ENCODE data around the gene STARD7.
"Not testable (repeated sequence)": the region's sequence is repeated elsewhere in the genome, so short reads cannot be mapped to it uniquely, and the experiment has no call there.

Gene STARD7

GRCh38 chr2:96231316-96231715, 22.7 kb upstream of the STARD7 start:
- H3K27me3 ChIP-seq (ENCODE audit: insufficient read depth, low read depth, severe bottlenecking), result no peaks in the 10 kb centered on the region
- H3K27ac ChIP-seq, result no peak overlapping the region
- no peaks in the 10 kb centered on the region for H3K9me3 ChIP-seq (ENCODE audit: severe bottlenecking)
- H3K36me3 ChIP-seq, result no peaks in the 10 kb centered on the region
- no peak overlapping the region for H3K4me3 ChIP-seq (ENCODE audit: low read depth, low read length)
- TF ChIP-seq, protein P1, sequence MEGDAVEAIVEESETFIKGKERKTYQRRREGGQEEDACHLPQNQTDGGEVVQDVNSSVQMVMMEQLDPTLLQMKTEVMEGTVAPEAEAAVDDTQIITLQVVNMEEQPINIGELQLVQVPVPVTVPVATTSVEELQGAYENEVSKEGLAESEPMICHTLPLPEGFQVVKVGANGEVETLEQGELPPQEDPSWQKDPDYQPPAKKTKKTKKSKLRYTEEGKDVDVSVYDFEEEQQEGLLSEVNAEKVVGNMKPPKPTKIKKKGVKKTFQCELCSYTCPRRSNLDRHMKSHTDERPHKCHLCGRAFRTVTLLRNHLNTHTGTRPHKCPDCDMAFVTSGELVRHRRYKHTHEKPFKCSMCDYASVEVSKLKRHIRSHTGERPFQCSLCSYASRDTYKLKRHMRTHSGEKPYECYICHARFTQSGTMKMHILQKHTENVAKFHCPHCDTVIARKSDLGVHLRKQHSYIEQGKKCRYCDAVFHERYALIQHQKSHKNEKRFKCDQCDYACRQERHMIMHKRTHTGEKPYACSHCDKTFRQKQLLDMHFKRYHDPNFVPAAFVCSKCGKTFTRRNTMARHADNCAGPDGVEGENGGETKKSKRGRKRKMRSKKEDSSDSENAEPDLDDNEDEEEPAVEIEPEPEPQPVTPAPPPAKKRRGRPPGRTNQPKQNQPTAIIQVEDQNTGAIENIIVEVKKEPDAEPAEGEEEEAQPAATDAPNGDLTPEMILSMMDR (IDR thresholded peaks at IDR 0.05; ENCODE audit: low read depth, low read length), result no peak
- DNase-seq, result no peak

GRCh38 chr2:96225016-96225533, 16.4 kb upstream of the STARD7 start:
- no peak overlapping the region for H3K4me3 ChIP-seq (ENCODE audit: low read depth, low read length)
- no peak for DNase-seq
- H3K36me3 ChIP-seq, result no peaks in the 10 kb centered on the region; the same call in 1 of the 2 replicates
- H3K27me3 ChIP-seq (ENCODE audit: insufficient read depth, low read depth, severe bottlenecking), result no peaks in the 10 kb centered on the region
- no peaks in the 10 kb centered on the region for H3K9me3 ChIP-seq (ENCODE audit: severe bottlenecking)
- H3K27ac ChIP-seq, result no peak overlapping the region
- TF ChIP-seq, protein P1 (IDR thresholded peaks at IDR 0.05; ENCODE audit: low read depth, low read length), result no peak

- DNase-seq; H3K27ac ChIP-seq; H3K27me3 ChIP-seq (ENCODE audit: insufficient read depth, low read depth, severe bottlenecking); H3K4me3 ChIP-seq (ENCODE audit: low read depth, low read length); H3K9me3 ChIP-seq (ENCODE audit: severe bottlenecking); H3K36me3 ChIP-seq: not testable (repeated sequence)
Measured at GRCh38 chr2:96221106-96221505, 12.5 kb upstream of the STARD7 start.

DNA sequence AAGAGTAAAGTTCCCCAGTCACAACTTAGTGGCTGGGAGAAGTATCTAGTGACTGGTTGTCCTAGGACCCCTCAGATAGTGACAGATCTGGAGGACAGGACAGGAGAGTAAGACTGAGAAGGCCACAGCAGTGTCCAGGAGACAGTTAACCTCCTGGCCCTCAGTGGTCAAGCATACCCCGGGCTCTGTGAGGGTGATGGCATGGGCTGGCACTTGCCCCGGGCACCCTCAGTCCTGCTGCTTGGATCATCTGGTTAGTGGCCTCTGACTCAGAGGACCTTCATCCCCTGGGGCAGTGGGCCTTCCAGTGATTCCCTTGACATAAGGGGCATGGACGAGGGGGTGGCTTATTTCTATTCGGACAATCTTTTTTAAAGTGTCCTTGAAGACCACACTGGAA, 11.3 kb upstream of the STARD7 start:
- H3K9me3 ChIP-seq (ENCODE audit: severe bottlenecking); H3K36me3 ChIP-seq; H3K27me3 ChIP-seq (ENCODE audit: insufficient read depth, low read depth, severe bottlenecking); DNase-seq; H3K27ac ChIP-seq; H3K4me3 ChIP-seq (ENCODE audit: low read depth, low read length): not testable (repeated sequence)

- H3K36me3 ChIP-seq, result no peaks in the 10 kb centered on the region
- TF ChIP-seq, protein P1 (IDR thresholded peaks at IDR 0.05; ENCODE audit: low read depth, low read length), result no peak
- H3K4me3 ChIP-seq (ENCODE audit: low read depth, low read length), result no peak overlapping the region
- DNase-seq, result no peak
- H3K27ac ChIP-seq, result no peak overlapping the region
- H3K27me3 ChIP-seq (ENCODE audit: insufficient read depth, low read depth, severe bottlenecking), result no peaks in the 10 kb centered on the region
- H3K9me3 ChIP-seq (ENCODE audit: severe bottlenecking), result no peaks in the 10 kb centered on the region
Measured at GRCh38 chr2:96218508-96219131, 10.0 kb upstream of the STARD7 start.

- H3K9me3 ChIP-seq (ENCODE audit: severe bottlenecking), result no peaks in the 10 kb centered on the region
- peaks cover 11% of the 10 kb centered on the region for H3K36me3 ChIP-seq
- DNase-seq, result no peak
- no peaks in the 10 kb centered on the region for H3K27me3 ChIP-seq (ENCODE audit: insufficient read depth, low read depth, severe bottlenecking)
- H3K4me3 ChIP-seq (ENCODE audit: low read depth, low read length), result no peak overlapping the region
- TF ChIP-seq, protein P1 (IDR thresholded peaks at IDR 0.05; ENCODE audit: low read depth, low read length), result no peak
- no peak overlapping the region for H3K27ac ChIP-seq
Measured at GRCh38 chr2:96214554-96214953, 5.9 kb upstream of the STARD7 start.

- TF ChIP-seq, protein P1 (IDR thresholded peaks at IDR 0.05; ENCODE audit: low read depth, low read length), result 0 out of 2 replicates have a peak, but pooled peaks have one; percentile 25
- Histone ChIP-seq H3K27ac (no peak overlapping the region), H3K27me3 (ENCODE audit: insufficient read depth, low read depth, severe bottlenecking) (no peaks in the 10 kb centered on the region), H3K4me3 (ENCODE audit: low read depth, low read length) (no peak overlapping the region), H3K9me3 (ENCODE audit: severe bottlenecking) (no peaks in the 10 kb centered on the region), H3K36me3 (peaks cover 14% of the 10 kb centered on the region)
- DNase-seq, result no peak
Measured at GRCh38 chr2:96213379-96213778, 4.8 kb upstream of the STARD7 start.

Measured in WERI-Rb-1 (cell line).